Measurements from ENCODE around the gene PTGDS. TPM values are rescaled to one million over a fixed set of nuclear protein-coding genes. Genes with fewer than 3 reads are reported as not detected.

Gene PTGDS
- total RNA-seq, 1 experiment from 2014 or later, result not detected

DNA sequence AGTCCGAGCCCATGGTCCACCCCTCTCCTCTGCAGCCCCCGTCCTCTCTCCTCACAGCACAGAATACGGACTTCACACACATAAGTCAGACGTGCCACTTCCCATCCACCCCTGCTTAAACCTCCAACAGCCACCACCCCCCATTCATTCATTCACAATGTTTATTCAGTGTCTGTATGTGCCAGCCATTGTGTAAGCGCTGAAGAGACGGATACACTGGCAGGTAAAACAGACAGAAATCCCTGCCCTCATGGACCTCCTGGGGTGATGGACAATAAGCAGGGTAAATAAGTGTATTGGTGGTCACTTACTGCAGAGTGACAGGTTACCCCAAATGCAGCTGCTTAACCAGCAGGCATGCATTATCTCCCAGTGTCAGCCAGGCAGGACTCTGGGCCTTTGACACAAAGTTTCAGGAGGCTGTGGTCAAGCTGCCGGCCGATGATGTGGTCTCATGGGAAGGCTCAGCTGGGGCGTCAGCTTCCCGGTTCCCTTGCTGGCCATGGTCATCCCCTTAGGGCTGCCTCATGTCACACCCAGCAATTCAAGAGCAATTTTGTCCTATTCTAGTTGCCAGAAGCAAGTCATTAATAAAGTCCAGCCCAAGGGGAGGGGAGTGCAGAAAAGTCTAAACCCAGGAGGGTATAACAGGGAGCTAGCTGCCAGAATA lies 13.1 kb downstream of the PTGDS start:
- Mint-ChIP-seq H3K36me3 (ENCODE audit: insufficient read depth, unreplicated experiment) (peaks cover 23% of the 10 kb centered on the region), H3K27me3 (ENCODE audit: insufficient read depth, unreplicated experiment) (no peaks in the 10 kb centered on the region), H3K9me3 (ENCODE audit: unreplicated experiment) (no peaks in the 10 kb centered on the region), H3K4me1 (ENCODE audit: low read depth, unreplicated experiment) (peaks cover 30% of the 10 kb centered on the region), H3K4me3 (ENCODE audit: unreplicated experiment) (peak overlapping the region; percentile 1), H3K27ac (ENCODE audit: unreplicated experiment) (peak overlapping the region; percentile 14)
- Histone ChIP-seq H3K9me3 (no peaks in the 10 kb centered on the region), H3K4me1 (peaks cover 40% of the 10 kb centered on the region), H3K27me3 (replicated peaks; ENCODE audit: control insufficient read depth, insufficient read depth, low read length) (no peaks in the 10 kb centered on the region), H3K36me3 (ENCODE audit: control insufficient read depth, insufficient read depth, low read length) (no peaks in the 10 kb centered on the region), H3K4me3 (ENCODE audit: low read depth, low read length) (no peak overlapping the region)
- CTCF ChIA-PET, result interaction anchor here (1.4 kb wide), 1 partner anchor 45 kb away, joined by 3 read pairs; no protein-coding TSS in a partner anchor
- TF ChIP-seq, protein P1, sequence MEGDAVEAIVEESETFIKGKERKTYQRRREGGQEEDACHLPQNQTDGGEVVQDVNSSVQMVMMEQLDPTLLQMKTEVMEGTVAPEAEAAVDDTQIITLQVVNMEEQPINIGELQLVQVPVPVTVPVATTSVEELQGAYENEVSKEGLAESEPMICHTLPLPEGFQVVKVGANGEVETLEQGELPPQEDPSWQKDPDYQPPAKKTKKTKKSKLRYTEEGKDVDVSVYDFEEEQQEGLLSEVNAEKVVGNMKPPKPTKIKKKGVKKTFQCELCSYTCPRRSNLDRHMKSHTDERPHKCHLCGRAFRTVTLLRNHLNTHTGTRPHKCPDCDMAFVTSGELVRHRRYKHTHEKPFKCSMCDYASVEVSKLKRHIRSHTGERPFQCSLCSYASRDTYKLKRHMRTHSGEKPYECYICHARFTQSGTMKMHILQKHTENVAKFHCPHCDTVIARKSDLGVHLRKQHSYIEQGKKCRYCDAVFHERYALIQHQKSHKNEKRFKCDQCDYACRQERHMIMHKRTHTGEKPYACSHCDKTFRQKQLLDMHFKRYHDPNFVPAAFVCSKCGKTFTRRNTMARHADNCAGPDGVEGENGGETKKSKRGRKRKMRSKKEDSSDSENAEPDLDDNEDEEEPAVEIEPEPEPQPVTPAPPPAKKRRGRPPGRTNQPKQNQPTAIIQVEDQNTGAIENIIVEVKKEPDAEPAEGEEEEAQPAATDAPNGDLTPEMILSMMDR (IDR thresholded peaks at IDR 0.05; ENCODE audit: insufficient read depth in 1 of 2, low read depth in 1 of 2, low read length in 1 of 2, severe bottlenecking in 1 of 2, unreplicated experiment in 1 of 2), result no peak
- DNase-seq, result no peak
- POLR2A ChIA-PET, result no interaction called here
- intact Hi-C loops (cut with micrococcal nuclease; ENCODE audit: unreplicated experiment), result no loop called here
- BruUV-seq (replicated peaks), result no TSS peak

DNA sequence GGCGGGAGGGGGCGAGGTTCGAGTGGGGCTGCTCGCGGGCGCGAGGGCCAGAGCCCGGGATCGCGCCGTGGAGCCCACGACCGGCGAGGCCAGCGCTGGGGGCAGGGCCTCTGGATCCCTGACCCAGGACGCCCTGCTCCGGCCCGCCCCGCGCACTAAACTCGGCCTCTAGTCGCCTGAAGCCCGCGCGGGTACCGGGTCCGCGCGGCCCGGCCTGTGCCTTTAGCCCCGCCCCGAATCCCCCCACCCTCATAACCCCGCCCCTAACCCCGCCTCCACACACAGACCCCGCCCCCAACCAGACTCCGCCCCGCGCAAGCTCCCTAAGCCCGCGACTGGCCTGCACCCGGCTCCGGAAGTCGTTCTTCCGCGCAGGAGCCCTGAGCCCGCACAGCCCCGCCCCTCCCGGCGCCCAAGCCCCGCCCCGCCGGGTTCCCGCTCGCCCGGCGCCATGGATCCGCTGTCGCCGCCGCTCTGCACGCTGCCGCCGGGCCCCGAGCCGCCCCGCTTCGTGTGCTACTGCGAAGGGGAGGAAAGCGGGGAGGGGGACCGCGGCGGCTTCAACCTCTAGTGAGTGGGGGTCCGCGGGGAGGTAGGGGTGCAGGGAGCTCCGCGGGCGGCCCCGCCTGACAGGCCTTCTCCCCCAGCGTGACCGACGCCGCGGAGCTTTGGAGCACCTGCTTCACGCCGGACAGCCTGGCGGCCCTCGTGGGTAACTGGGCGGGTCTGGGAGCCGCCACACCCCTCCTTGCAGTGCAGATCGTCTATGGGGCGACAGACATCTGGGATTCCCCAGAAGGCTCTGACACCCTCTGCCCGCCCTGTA lies 14.9 kb downstream of the PTGDS start, which contains the start of gene PAXX:
TSS of gene PAXX (plus strand) at position 430 of the 826 bp plus-strand sequence. CDS start at position 452, 22 bp downstream.
- H3K4me3 Mint-ChIP-seq (ENCODE audit: unreplicated experiment), result peak within 1 kb of the TSS; percentile 83
- peak; percentile 93 to 96 for DNase-seq
- H3K4me1 Mint-ChIP-seq (ENCODE audit: low read depth, unreplicated experiment), result peaks cover 30% of the 10 kb centered on the region
- H3K27ac Mint-ChIP-seq (ENCODE audit: unreplicated experiment), result peak within 1 kb of the TSS; percentile 82
- H3K27me3 Mint-ChIP-seq (ENCODE audit: insufficient read depth, unreplicated experiment), result no peaks in the 10 kb centered on the region
- intact Hi-C loops (cut with micrococcal nuclease; ENCODE audit: unreplicated experiment), result no loop called here
- Histone ChIP-seq H3K4me3 (ENCODE audit: low read depth, low read length) (peak within 1 kb of the TSS; percentile 87), H3K27me3 (replicated peaks; ENCODE audit: control insufficient read depth, insufficient read depth, low read length) (no peaks in the 10 kb centered on the region), H3K9me3 (no peaks in the 10 kb centered on the region), H3K36me3 (ENCODE audit: control insufficient read depth, insufficient read depth, low read length) (no peaks in the 10 kb centered on the region), H3K4me1 (peaks cover 55% of the 10 kb centered on the region)
- TF ChIP-seq, protein P1 (IDR thresholded peaks at IDR 0.05; ENCODE audit: insufficient read depth in 1 of 2, low read depth in 1 of 2, low read length in 1 of 2, severe bottlenecking in 1 of 2, unreplicated experiment in 1 of 2), result no peak
- no peaks in the 10 kb centered on the region for H3K9me3 Mint-ChIP-seq (ENCODE audit: unreplicated experiment)
- BruUV-seq (replicated peaks), result TSS peak; percentile 88
- CTCF ChIA-PET, result interaction anchor here (0.5 to 2.7 kb wide), 9 partner anchors 37 to 237 kb away, joined by 3 to 18 read pairs (median 4); partner anchors contain the start of genes FBXW5 and NPDC1
- POLR2A ChIA-PET, result interaction anchor here (0.6 to 1.0 kb wide), 9 partner anchors 17 to 202 kb away, joined by 3 to 13 read pairs (median 4); partner anchors contain the start of genes MAN1B1, TMEM141 and TRAF2
- H3K36me3 Mint-ChIP-seq (ENCODE audit: insufficient read depth, unreplicated experiment), result peaks cover 36% of the 10 kb centered on the region

DNA sequence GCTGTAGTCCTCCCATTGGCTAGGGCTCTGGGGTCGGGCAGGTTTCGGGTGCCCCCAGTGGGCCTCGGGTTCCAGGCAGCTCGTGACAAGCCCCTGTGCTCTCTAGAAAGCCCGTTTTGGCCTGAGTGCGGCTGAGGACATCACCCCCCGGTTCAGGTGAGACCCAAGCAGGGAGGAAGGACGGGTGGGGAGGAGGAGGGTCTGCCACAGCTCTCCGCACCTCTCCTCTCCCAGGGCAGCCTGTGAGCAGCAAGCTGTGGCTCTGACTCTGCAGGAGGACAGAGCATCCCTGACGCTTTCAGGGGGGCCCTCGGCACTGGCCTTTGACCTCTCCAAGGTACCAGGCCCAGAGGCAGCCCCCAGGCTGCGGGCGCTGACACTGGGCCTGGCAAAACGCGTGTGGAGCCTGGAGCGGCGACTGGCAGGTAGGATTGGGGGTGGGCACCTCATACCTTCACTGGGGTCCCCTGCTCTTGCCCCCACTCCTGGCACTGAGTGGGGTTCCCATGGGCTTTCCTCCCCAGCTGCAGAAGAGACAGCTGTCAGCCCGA lies 15.6 kb downstream of the PTGDS start:
- H3K36me3 ChIP-seq (ENCODE audit: control insufficient read depth, insufficient read depth, low read length), result no peaks in the 10 kb centered on the region
- H3K4me1 ChIP-seq, result peaks cover 57% of the 10 kb centered on the region
- BruUV-seq (replicated peaks), result no TSS peak
- Mint-ChIP-seq H3K4me3 (ENCODE audit: unreplicated experiment) (peak overlapping the region; percentile 83), H3K36me3 (ENCODE audit: insufficient read depth, unreplicated experiment) (peaks cover 43% of the 10 kb centered on the region), H3K9me3 (ENCODE audit: unreplicated experiment) (no peaks in the 10 kb centered on the region), H3K4me1 (ENCODE audit: low read depth, unreplicated experiment) (peaks cover 30% of the 10 kb centered on the region), H3K27ac (ENCODE audit: unreplicated experiment) (peak overlapping the region; percentile 74), H3K27me3 (ENCODE audit: insufficient read depth, unreplicated experiment) (no peaks in the 10 kb centered on the region)
- POLR2A ChIA-PET, result interaction anchor here (0.6 to 1.0 kb wide), 3 partner anchors 23 to 202 kb away, joined by 3 to 7 read pairs (median 3); partner anchors contain the start of gene TMEM141
- peak overlapping the region; percentile 87 for H3K4me3 ChIP-seq (ENCODE audit: low read depth, low read length)
- no peak for DNase-seq
- H3K27me3 ChIP-seq (replicated peaks; ENCODE audit: control insufficient read depth, insufficient read depth, low read length), result no peaks in the 10 kb centered on the region
- TF ChIP-seq, protein P1 (IDR thresholded peaks at IDR 0.05; ENCODE audit: insufficient read depth in 1 of 2, low read depth in 1 of 2, low read length in 1 of 2, severe bottlenecking in 1 of 2, unreplicated experiment in 1 of 2), result no peak
- CTCF ChIA-PET, result interaction anchor here (1.3 to 2.7 kb wide), 3 partner anchors 36 to 54 kb away, joined by 6 to 18 read pairs (median 10); partner anchors contain the start of gene NPDC1
- intact Hi-C loops (cut with micrococcal nuclease; ENCODE audit: unreplicated experiment), result no loop called here
- H3K9me3 ChIP-seq, result no peaks in the 10 kb centered on the region

Measured in Caco-2 (cell line).